CD4-positive, alpha-beta T cell treated with Interleukin-2 at 100 ng/mL for 4 hours (primary cell): ENCODE measurements around the gene MTHFD2L.

Experiments used
- DNase-seq: peaks from one replicate; pipeline ENCODE4 v3.0.0-alpha.2; 2020; ENCODE audit warnings: low spot score

The MTHFD2L gene

GRCh38 chr4:74132944-74133343, 25.0 kb upstream of the MTHFD2L start:
- DNase-seq = no peak

GRCh38 chr4:74133786-74134499, 24.0 kb upstream of the MTHFD2L start:
- DNase-seq = peak; percentile 46

- no peak for DNase-seq
These were observed 23.4 kb upstream of the MTHFD2L start for GRCh38 chr4:74134500-74134852.

- DNase-seq = no peak
These were observed 11.3 kb upstream of the MTHFD2L start for GRCh38 chr4:74146581-74147129.

- no peak for DNase-seq
These were observed 9.7 kb upstream of the MTHFD2L start for GRCh38 chr4:74148205-74148604.

- no peak for DNase-seq
These were observed 5.1 kb upstream of the MTHFD2L start for GRCh38 chr4:74152836-74153235.

GRCh38 chr4:74156521-74156920, 1.4 kb upstream of the MTHFD2L start:
- no peak for DNase-seq

- DNase-seq = no peak
These were observed 764 bp upstream of the MTHFD2L start for GRCh38 chr4:74157154-74157553.

- DNase-seq = no peak
These were observed 686 bp downstream of the MTHFD2L start for GRCh38 chr4:74158466-74159142.

GRCh38 chr4:74159143-74159709, 1.3 kb downstream of the MTHFD2L start:
- no peak for DNase-seq

GRCh38 chr4:74161666-74162450, 3.9 kb downstream of the MTHFD2L start:
- DNase-seq = no peak

- no peak for DNase-seq
These were observed 8.2 kb downstream of the MTHFD2L start for GRCh38 chr4:74166135-74166534.

GRCh38 chr4:74166818-74167217, 8.9 kb downstream of the MTHFD2L start:
- DNase-seq = no peak

- no peak for DNase-seq
These were observed 9.7 kb downstream of the MTHFD2L start for GRCh38 chr4:74167585-74167984.

- DNase-seq = no peak
These were observed 10.9 kb downstream of the MTHFD2L start for GRCh38 chr4:74168841-74169240.

GRCh38 chr4:74173321-74173720, 15.4 kb downstream of the MTHFD2L start:
- DNase-seq = no peak

GRCh38 chr4:74174421-74174820, 16.5 kb downstream of the MTHFD2L start:
- DNase-seq = no peak

GRCh38 chr4:74174941-74175340, 17.0 kb downstream of the MTHFD2L start:
- no peak for DNase-seq

GRCh38 chr4:74175379-74175778, 17.5 kb downstream of the MTHFD2L start:
- DNase-seq = no peak

- no peak for DNase-seq
These were observed 20.9 kb downstream of the MTHFD2L start for GRCh38 chr4:74178798-74179197.

GRCh38 chr4:74181219-74181618, 23.3 kb downstream of the MTHFD2L start:
- DNase-seq = no peak

- DNase-seq = no peak
These were observed 31.0 kb downstream of the MTHFD2L start for GRCh38 chr4:74188912-74189311.
